ENCODE results near the gene TMEM233. TPM values are rescaled to one million over a fixed set of nuclear protein-coding genes. Genes with fewer than 3 reads are reported as not detected.

Gene TMEM233
- total and polyA plus RNA-seq, 9 of the 15 experiments (the other 6 are each of a cell fraction or from before 2014, with no cell fraction given) = 0.04 to 0.17 (median 0.07) TPM; not detected in 2

DNA sequence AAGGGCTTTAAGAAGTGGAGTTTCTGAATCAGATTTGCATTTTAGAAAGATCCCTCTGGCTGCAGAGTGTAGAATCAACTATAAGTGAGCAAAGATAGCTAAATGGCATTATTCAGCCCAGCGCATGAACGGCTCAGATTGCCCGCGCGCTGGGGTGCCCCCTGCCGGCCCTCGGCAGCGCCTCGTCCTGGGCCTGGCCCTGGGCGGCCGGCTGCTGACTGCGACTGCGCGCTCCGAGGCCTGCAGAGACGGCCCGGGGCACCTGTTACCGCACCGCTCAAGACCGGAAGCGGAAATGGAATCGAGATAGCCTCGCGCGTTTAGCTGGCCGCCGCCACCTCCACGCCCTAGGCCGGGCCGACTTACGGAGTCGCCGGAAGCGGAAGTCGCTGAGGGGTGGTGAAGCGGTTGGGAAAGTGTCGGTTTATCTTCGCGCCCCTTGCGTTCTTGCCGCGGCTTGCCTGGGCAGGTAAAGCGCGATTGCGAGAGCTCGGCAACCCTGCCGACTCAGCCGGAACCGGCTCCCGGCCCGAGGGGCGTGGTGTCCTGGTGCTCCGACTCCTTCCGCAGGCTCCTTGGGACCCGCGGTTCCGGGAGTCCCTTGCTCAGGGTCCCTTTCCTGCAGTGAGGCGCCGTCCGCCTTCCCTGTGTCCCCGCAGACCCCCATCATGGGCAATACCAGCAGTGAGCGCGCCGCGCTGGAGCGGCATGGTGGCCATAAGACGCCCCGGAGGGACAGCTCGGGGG is 74.2 kb downstream of the TMEM233 start, which contains the start of gene PRKAB1:
PRKAB1 (plus strand) TSS at position 557 of the 747 bp plus-strand sequence; CDS start at position 669, 112 bp downstream.
- Histone ChIP-seq H4K20me1 (replicated peaks; ENCODE audit: control insufficient read depth, insufficient read depth, low read length) (no peaks in the 10 kb centered on the region), H3K27ac (ENCODE audit: extremely low read depth, low read depth, low read length) (peak within 1 kb of the TSS; percentile 97), H3K27me3 (ENCODE audit: control insufficient read depth in 2 of 2, insufficient read depth in 2 of 2, low read length in 2 of 2) (no peaks in the 10 kb centered on the region), H3K4me1 (replicated peaks in 1 of 2; ENCODE audit: control insufficient read depth in 2 of 2, insufficient read depth in 2 of 2, low read length in 2 of 2) (peaks cover 22 to 59% of the 10 kb centered on the region in 2 experiments), H3K36me3 (ENCODE audit: control insufficient read depth, insufficient read depth, low read length) (peaks cover 33% of the 10 kb centered on the region), H2AFZ (ENCODE audit: low read depth, low read length) (peak within 1 kb of the TSS; percentile 76), H3K9me1 (ENCODE audit: control insufficient read depth, insufficient read depth, low read length) (no peaks in the 10 kb centered on the region), H3K9ac (ENCODE audit: insufficient read depth in 1 of 2, low read depth in 2 of 2, low read length in 2 of 2) (peak within 1 kb of the TSS; percentile 99 to 100), H3K4me3 (peak within 1 kb of the TSS; percentile 81), H3K4me2 (ENCODE audit: insufficient read depth, low read length) (peak within 1 kb of the TSS; percentile 98), H3K79me2 (ENCODE audit: control insufficient read depth, insufficient read depth, low read length) (peaks cover 49% of the 10 kb centered on the region), H3K9me3 (replicated peaks; ENCODE audit: control insufficient read depth, insufficient read depth, low read depth, low read length) (no peaks in the 10 kb centered on the region)
- ChIA-PET CTCF (ENCODE audit: low intra/inter-chr PET ratio) (interaction anchor here (1.3 kb wide), 1 partner anchor 224 kb away, joined by 3 read pairs; no protein-coding TSS in a partner anchor), POLR2A (interaction anchor here (0.5 to 4.1 kb wide), 5 partner anchors 9 to 1292 kb away, joined by 3 to 44 read pairs (median 4); no protein-coding TSS in a partner anchor)
- DNase-seq (ENCODE audit: extremely low read depth in 1 of 4, low spot score in 3 of 4) = peak; percentile 94 to 99 (median 94)
- BruUV-seq (replicated peaks) = no TSS peak
- in situ Hi-C loops (cut with MboI) = no loop called here
- ATAC-seq = peak; percentile 91
- under 1% methylated on average over 61 of the region's 69 CpGs for WGBS (ENCODE audit: insufficient coverage, low coverage, missing lambda C conversion rate)
- intact Hi-C loops (cut with micrococcal nuclease) = loop anchor here (10.0 kb wide), 1 partner anchor 237 kb away; no protein-coding TSS in a partner anchor
- FAIRE-seq = peak; percentile 85
- TF ChIP-seq, protein P1, sequence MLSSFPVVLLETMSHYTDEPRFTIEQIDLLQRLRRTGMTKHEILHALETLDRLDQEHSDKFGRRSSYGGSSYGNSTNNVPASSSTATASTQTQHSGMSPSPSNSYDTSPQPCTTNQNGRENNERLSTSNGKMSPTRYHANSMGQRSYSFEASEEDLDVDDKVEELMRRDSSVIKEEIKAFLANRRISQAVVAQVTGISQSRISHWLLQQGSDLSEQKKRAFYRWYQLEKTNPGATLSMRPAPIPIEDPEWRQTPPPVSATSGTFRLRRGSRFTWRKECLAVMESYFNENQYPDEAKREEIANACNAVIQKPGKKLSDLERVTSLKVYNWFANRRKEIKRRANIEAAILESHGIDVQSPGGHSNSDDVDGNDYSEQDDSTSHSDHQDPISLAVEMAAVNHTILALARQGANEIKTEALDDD (IDR thresholded peaks at IDR 0.05) = no peak
- TF ChIP-seq PRPF4 (IDR thresholded peaks at IDR 0.05; ENCODE audit: insufficient read depth, low read depth, low read length, poor library complexity, severe bottlenecking) = no peak
- TF ChIP-seq TCF3 (CRISPR knock-in tag; IDR thresholded peaks at IDR 0.05) = peak; percentile 76
- TF ChIP-seq, protein P2, sequence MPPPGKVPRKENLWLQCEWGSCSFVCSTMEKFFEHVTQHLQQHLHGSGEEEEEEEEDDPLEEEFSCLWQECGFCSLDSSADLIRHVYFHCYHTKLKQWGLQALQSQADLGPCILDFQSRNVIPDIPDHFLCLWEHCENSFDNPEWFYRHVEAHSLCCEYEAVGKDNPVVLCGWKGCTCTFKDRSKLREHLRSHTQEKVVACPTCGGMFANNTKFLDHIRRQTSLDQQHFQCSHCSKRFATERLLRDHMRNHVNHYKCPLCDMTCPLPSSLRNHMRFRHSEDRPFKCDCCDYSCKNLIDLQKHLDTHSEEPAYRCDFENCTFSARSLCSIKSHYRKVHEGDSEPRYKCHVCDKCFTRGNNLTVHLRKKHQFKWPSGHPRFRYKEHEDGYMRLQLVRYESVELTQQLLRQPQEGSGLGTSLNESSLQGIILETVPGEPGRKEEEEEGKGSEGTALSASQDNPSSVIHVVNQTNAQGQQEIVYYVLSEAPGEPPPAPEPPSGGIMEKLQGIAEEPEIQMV (tag; conservative IDR thresholded peaks at IDR 0.05; ENCODE audit: low read depth) = no peak
- TF ChIP-seq ZNF695 (CRISPR knock-in tag; IDR thresholded peaks at IDR 0.05) = no peak
- TF ChIP-seq KDM2B (CRISPR knock-in tag; IDR thresholded peaks at IDR 0.05) = 0 out of 2 replicates have a peak, but pooled peaks have one; percentile 61
- peak; percentile 76 for TF ChIP-seq ZEB2 (IDR thresholded peaks at IDR 0.05)
- no peak for TF ChIP-seq PRMT5 (CRISPR knock-in tag; IDR thresholded peaks at IDR 0.05)
- TF ChIP-seq, protein P3, sequence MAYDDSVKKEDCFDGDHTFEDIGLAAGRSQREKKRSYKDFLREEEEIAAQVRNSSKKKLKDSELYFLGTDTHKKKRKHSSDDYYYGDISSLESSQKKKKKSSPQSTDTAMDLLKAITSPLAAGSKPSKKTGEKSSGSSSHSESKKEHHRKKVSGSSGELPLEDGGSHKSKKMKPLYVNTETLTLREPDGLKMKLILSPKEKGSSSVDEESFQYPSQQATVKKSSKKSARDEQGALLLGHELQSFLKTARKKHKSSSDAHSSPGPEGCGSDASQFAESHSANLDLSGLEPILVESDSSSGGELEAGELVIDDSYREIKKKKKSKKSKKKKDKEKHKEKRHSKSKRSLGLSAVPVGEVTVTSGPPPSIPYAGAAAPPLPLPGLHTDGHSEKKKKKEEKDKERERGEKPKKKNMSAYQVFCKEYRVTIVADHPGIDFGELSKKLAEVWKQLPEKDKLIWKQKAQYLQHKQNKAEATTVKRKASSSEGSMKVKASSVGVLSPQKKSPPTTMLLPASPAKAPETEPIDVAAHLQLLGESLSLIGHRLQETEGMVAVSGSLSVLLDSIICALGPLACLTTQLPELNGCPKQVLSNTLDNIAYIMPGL (CRISPR knock-in tag; IDR thresholded peaks at IDR 0.05) = 0 out of 2 replicates have a peak, but pooled peaks have one; percentile 58
- TF ChIP-seq, protein P4, sequence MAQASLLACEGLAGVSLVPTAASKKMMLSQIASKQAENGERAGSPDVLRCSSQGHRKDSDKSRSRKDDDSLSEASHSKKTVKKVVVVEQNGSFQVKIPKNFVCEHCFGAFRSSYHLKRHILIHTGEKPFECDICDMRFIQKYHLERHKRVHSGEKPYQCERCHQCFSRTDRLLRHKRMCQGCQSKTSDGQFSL (CRISPR knock-in tag; IDR thresholded peaks at IDR 0.05) = no peak
- TF ChIP-seq, protein P4 (tag; IDR thresholded peaks at IDR 0.05) = no peak
- no peak for TF ChIP-seq TAF7 (tag; IDR thresholded peaks at IDR 0.05)
- TF ChIP-seq, protein P5, sequence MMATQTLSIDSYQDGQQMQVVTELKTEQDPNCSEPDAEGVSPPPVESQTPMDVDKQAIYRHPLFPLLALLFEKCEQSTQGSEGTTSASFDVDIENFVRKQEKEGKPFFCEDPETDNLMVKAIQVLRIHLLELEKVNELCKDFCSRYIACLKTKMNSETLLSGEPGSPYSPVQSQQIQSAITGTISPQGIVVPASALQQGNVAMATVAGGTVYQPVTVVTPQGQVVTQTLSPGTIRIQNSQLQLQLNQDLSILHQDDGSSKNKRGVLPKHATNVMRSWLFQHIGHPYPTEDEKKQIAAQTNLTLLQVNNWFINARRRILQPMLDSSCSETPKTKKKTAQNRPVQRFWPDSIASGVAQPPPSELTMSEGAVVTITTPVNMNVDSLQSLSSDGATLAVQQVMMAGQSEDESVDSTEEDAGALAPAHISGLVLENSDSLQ (IDR thresholded peaks at IDR 0.05) = peak; percentile 61
- peak; percentile 99 for TF ChIP-seq GABPB1 (CRISPR knock-in tag; IDR thresholded peaks at IDR 0.05)
- TF ChIP-seq THRAP3 (IDR thresholded peaks at IDR 0.05; ENCODE audit: borderline replicate concordance) = no peak

All from K562 (cell line).